Measurements from ENCODE around the gene INO80D. TPM values are rescaled to one million over a fixed set of nuclear protein-coding genes. Genes with fewer than 3 reads are reported as not detected.
"Not testable (repeated sequence)": the region's sequence is repeated elsewhere in the genome, so short reads cannot be mapped to it uniquely, and the experiment has no call there.

INO80D gene, protein sequence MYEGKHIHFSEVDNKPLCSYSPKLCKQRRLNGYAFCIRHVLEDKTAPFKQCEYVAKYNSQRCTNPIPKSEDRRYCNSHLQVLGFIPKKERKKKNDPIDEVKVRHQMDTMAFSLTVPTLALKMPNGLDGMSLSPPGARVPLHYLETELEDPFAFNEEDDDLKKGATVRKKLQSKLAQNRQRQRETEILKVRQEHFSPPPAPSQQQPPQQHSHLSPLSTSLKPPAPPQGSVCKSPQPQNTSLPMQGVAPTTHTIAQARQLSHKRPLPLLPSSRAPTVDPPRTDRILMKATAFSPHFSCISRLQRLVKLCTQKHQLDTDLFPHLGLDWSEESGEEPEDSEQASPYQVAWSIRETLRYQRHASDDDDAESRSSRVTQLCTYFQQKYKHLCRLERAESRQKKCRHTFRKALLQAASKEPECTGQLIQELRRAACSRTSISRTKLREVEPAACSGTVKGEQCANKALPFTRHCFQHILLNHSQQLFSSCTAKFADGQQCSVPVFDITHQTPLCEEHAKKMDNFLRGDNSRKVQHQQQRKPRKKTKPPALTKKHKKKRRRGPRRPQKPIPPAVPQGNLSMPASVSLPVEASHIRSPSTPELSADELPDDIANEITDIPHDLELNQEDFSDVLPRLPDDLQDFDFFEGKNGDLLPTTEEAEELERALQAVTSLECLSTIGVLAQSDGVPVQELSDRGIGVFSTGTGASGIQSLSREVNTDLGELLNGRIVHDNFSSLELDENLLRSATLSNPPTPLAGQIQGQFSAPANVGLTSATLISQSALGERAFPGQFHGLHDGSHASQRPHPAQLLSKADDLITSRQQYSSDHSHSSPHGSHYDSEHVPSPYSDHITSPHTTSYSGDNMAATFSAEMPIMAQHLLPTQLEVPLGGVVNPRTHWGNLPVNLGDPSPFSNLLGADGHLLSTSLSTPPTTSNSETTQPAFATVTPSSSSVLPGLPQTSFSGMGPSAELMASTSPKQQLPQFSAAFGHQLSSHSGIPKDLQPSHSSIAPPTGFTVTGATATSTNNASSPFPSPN
- total RNA-seq = 100 to 1,000 TPM in 1 of 4 donors, 10 to 100 TPM in 3; 20.8 to 102 (median 56.4) TPM

GRCh38 chr2:206085742-206086445, at the start of gene INO80D:
TSS of gene INO80D (minus strand) at chr2:206086174. CDS start at chr2:206063016, 23,158 bp downstream.
- peak within 1 kb of the TSS; percentile 78 to 92 (median 85) for H3K4me3 ChIP-seq
- TF ChIP-seq POLR2A (IDR thresholded peaks at IDR 0.05) = peak; percentile 77 to 84
- TF ChIP-seq, protein P1, sequence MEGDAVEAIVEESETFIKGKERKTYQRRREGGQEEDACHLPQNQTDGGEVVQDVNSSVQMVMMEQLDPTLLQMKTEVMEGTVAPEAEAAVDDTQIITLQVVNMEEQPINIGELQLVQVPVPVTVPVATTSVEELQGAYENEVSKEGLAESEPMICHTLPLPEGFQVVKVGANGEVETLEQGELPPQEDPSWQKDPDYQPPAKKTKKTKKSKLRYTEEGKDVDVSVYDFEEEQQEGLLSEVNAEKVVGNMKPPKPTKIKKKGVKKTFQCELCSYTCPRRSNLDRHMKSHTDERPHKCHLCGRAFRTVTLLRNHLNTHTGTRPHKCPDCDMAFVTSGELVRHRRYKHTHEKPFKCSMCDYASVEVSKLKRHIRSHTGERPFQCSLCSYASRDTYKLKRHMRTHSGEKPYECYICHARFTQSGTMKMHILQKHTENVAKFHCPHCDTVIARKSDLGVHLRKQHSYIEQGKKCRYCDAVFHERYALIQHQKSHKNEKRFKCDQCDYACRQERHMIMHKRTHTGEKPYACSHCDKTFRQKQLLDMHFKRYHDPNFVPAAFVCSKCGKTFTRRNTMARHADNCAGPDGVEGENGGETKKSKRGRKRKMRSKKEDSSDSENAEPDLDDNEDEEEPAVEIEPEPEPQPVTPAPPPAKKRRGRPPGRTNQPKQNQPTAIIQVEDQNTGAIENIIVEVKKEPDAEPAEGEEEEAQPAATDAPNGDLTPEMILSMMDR (IDR thresholded peaks at IDR 0.05) = peak in 5 of 6 experiments; percentile 42 to 75 (median 72)
- H3K27me3 ChIP-seq = no peaks in the 10 kb centered on the region
- no peaks in the 10 kb centered on the region for H3K9me3 ChIP-seq
- no peaks in the 10 kb centered on the region for H3K4me1 ChIP-seq
- H3K27ac ChIP-seq = peak within 1 kb of the TSS; percentile 96 to 99 (median 98)
- peak; percentile 79 to 92 (median 87) for DNase-seq
- H3K36me3 ChIP-seq = peaks cover 0 to 6% (median 0%) of the 10 kb centered on the region in 3 donors

DNA sequence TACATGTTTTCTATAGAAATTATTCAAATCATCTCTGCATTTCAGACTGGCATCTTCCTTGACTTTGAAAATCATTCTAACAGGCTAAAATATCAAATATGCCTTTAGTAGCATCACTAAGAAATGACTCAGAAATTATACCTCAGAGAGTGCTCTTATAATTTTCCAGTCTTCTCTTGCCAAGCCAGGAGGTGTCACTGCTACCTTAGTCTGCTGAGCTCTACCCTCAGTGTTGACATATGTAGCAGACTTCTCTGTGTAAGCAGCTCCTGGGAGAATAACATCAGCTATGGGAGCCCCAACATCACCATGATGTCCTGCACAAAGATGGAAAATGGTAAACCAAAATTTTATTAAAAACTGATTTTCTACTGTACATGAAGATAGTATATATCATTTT, 41.7 kb upstream of the INO80D start:
- no peak overlapping the region for H3K4me3 ChIP-seq
- no peaks in the 10 kb centered on the region for H3K4me1 ChIP-seq
- H3K27me3 ChIP-seq = no peaks in the 10 kb centered on the region
- TF ChIP-seq POLR2A (IDR thresholded peaks at IDR 0.05) = no peak
- TF ChIP-seq, protein P1 (IDR thresholded peaks at IDR 0.05) = no peak
- H3K27ac ChIP-seq = no peak overlapping the region
- DNase-seq = no peak
- H3K36me3 ChIP-seq = peaks cover 0 to 100% (median 0%) of the 10 kb centered on the region in 3 donors
- no peaks in the 10 kb centered on the region for H3K9me3 ChIP-seq

GRCh38 chr2:206125901-206126300, 39.9 kb upstream of the INO80D start:
- Histone ChIP-seq H3K9me3 (no peaks in the 10 kb centered on the region), H3K36me3 (peaks cover 0 to 98% (median 0%) of the 10 kb centered on the region in 3 donors), H3K27ac (no peak overlapping the region), H3K4me1 (no peaks in the 10 kb centered on the region), H3K27me3 (no peaks in the 10 kb centered on the region), H3K4me3 (no peak overlapping the region)
- no peak for TF ChIP-seq POLR2A (IDR thresholded peaks at IDR 0.05)
- TF ChIP-seq, protein P1 (IDR thresholded peaks at IDR 0.05) = no peak
- no peak for DNase-seq

GRCh38 chr2:206122569-206122968, 36.6 kb upstream of the INO80D start:
- H3K27me3 ChIP-seq, H3K9me3 ChIP-seq, H3K4me1 ChIP-seq, H3K27ac ChIP-seq, DNase-seq, H3K4me3 ChIP-seq: not testable (repeated sequence)
- H3K36me3 ChIP-seq = peaks cover 0 to 90% (median 0%) of the 10 kb centered on the region in 3 donors

- no peak for TF ChIP-seq POLR2A (IDR thresholded peaks at IDR 0.05)
- TF ChIP-seq, protein P1 (IDR thresholded peaks at IDR 0.05) = no peak
- H3K36me3 ChIP-seq = peaks cover 0 to 32% (median 0%) of the 10 kb centered on the region in 3 donors
- H3K4me3 ChIP-seq = no peak overlapping the region
Measured at GRCh38 chr2:206116278-206116677, 30.3 kb upstream of the INO80D start.

More at GRCh38 chr2:206116278-206116677, 30.3 kb upstream of the INO80D start:
- Histone ChIP-seq H3K27me3 (no peaks in the 10 kb centered on the region), H3K27ac (no peak overlapping the region), H3K4me1 (no peaks in the 10 kb centered on the region), H3K9me3 (no peaks in the 10 kb centered on the region)
- DNase-seq = no peak

Data from Peyer's patch (tissue), 4 donors.